IPS-18c (cell line): ENCODE data around the gene VSIG2.

Experiments
- H3K4me3 ChIP-seq: 2 replicates; pipeline ENCODE4 v1.7.0; 2013; ENCODE audit warnings: low read depth, mild to moderate bottlenecking, low read length, moderate library complexity; ENCODE audit not compliant: insufficient read depth
- H3K9me3 ChIP-seq: one replicate; pipeline ENCODE4 v1.6.1; 2013; ENCODE audit warnings: mild to moderate bottlenecking, low read length, moderate library complexity; ENCODE audit not compliant: control insufficient read depth, insufficient read depth

The VSIG2 gene

DNA sequence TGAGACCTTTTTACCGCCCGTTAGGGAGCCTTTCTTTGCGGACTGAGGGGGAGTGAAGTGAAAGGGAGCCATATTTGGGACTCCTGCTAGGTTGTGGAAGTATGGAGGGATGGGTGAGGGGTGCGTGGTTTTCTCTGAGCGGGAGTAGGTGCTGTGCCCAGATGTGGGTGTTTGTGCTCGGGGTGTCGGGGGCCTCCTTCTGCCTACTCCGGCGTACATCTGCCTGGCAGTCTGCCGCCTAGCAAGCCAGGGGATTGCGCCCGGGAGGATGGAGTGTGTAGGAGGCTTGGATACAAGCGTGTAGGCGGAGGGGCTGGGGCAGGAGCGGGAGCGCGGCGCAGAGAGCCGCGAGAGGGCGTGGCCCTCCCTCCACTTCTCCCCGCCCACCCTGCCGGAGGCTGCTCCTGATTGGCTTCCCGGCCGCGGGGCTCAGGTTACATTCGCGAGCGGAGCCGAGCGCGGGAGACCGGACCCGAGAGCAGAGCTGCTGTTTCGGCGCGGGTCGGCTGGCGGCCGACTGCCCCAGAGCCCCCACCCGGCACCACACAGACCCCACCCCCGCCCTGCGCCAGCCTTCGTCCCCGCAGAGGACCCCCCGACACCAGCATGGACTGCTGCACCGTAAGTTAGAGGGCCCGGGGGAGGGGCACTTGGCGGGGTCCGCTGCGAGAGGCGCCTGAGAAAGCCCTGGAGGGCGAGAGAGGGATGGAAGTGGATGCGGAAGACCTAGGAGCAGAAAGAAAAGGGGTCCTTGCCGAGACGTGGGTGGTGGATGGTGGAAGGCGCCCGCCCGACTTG lies 12.4 kb downstream of the VSIG2 start, which contains the start of gene NRGN:
NRGN (plus strand) TSS at position 464 of the 798 bp plus-strand sequence; CDS start at position 607, 143 bp downstream.
- peak within 1 kb of the TSS; percentile 48 for H3K4me3 ChIP-seq

GRCh38 chr11:124738713-124739478 lies 13.2 kb downstream of the VSIG2 start:
- Histone ChIP-seq H3K9me3 (no peaks in the 10 kb centered on the region), H3K4me3 (peak overlapping the region; percentile 48; the same call in 1 of the 2 replicates)

More for the DNA sequence above, 12.4 kb downstream of the VSIG2 start, which contains the start of gene NRGN:
- no peaks in the 10 kb centered on the region for H3K9me3 ChIP-seq

GRCh38 chr11:124737638-124738305 lies 14.3 kb downstream of the VSIG2 start:
- H3K4me3 ChIP-seq: no peak overlapping the region
- H3K9me3 ChIP-seq: no peaks in the 10 kb centered on the region

GRCh38 chr11:124736736-124737135 lies 15.3 kb downstream of the VSIG2 start:
- H3K9me3 ChIP-seq: no peaks in the 10 kb centered on the region
- no peak overlapping the region for H3K4me3 ChIP-seq

GRCh38 chr11:124732230-124732629 lies 19.8 kb downstream of the VSIG2 start:
- H3K9me3 ChIP-seq: no peaks in the 10 kb centered on the region

DNA sequence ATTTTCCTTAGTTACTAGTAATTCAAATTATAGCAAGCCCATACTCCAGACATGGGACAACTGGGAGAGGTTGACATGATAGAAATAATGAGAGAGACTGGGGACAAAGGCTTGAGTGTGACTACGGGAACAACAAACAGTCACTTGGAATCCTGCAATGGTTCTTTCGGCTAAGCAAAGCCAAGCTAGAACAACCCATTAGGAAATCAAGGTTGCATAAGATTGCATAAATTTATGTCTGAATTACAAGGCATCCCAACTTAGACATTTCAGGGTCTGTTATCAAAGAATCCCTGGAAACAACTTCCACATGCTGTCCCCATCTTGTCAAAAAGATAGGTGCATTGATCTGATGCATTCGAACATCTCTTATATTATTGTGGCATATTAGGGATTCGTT lies 22.5 kb downstream of the VSIG2 start:
- Histone ChIP-seq H3K9me3 (no peaks in the 10 kb centered on the region), H3K4me3 (no peak overlapping the region)

More at GRCh38 chr11:124732230-124732629, 19.8 kb downstream of the VSIG2 start:
- no peak overlapping the region for H3K4me3 ChIP-seq

GRCh38 chr11:124728134-124728533 lies 23.9 kb downstream of the VSIG2 start:
- no peaks in the 10 kb centered on the region for H3K9me3 ChIP-seq
- no peak overlapping the region for H3K4me3 ChIP-seq

GRCh38 chr11:124727474-124727873 lies 24.6 kb downstream of the VSIG2 start:
- Histone ChIP-seq H3K4me3 (no peak overlapping the region), H3K9me3 (no peaks in the 10 kb centered on the region)

DNA sequence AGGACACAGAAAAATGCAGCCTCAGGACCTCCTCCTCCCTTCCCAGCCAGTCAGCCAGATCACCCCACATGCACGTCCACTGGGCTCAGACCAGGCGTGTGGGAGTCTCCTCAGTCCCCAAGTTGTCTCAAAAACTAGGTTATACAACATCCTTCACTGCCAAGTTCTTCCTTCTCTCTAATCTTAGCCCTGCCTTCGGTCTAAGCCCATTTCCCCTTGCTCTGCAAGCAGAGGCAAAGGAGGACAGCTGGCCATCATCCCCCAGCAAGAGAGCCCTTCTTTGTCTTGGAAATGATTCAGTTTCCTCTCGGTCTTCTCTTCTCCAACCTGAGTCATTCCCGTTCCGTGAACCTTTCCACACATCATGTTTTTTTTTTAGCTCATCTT lies 26.3 kb downstream of the VSIG2 start:
- Histone ChIP-seq H3K9me3 (no peaks in the 10 kb centered on the region), H3K4me3 (no peak overlapping the region)

GRCh38 chr11:124724979-124725718 lies 26.9 kb downstream of the VSIG2 start:
- H3K9me3 ChIP-seq: no peaks in the 10 kb centered on the region
- no peak overlapping the region for H3K4me3 ChIP-seq

- Histone ChIP-seq H3K4me3 (no peak overlapping the region), H3K9me3 (no peaks in the 10 kb centered on the region)
Measured at GRCh38 chr11:124722176-124722575, 29.9 kb downstream of the VSIG2 start.

DNA sequence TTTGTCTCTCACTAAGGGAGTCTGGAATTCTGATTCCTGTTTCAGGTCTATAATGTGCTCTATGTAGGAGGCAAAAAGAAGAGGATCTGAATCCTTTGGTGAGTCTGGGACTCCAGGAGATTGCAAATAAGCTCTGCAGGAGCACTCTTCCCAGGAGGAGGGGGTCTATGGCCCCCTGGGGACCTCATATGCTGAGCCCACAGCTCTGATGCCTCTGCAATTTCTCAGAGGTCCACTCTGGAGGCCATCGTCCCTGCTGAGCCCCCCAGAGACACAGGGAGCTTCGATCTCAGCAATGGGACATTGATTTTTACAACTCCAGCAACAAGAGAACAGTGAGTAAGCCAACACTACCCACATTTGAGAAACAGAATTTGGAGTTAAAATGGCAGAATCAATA lies 32.5 kb downstream of the VSIG2 start:
- H3K4me3 ChIP-seq: no peak overlapping the region
- H3K9me3 ChIP-seq: no peaks in the 10 kb centered on the region

DNA sequence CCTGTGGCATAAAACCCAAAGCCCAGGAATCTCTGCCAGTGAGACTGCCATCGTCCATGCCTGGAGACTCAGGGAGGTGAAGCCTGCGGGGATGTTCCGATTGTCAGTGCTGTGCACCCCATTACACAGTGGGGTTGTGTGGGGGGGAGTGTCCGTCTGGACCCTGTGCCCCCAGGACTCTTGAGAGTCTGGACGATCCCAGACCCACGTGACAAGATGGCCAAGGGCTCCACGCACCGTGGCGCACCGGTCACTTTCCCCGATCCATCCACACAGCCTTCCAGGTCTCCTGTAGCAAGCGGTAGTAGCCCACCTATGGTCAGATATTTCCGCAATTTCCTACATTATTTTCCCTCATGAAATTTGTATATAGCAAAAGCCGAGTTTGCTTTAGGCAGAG lies 33.3 kb downstream of the VSIG2 start:
- Histone ChIP-seq H3K9me3 (no peaks in the 10 kb centered on the region), H3K4me3 (peak overlapping the region; percentile 45; the same call in 1 of the 2 replicates)

GRCh38 chr11:124717786-124718651 lies 34.0 kb downstream of the VSIG2 start:
- no peaks in the 10 kb centered on the region for H3K9me3 ChIP-seq

GRCh38 chr11:124717421-124717785 lies 34.7 kb downstream of the VSIG2 start:
- no peaks in the 10 kb centered on the region for H3K9me3 ChIP-seq
- no peak overlapping the region for H3K4me3 ChIP-seq

More at GRCh38 chr11:124717786-124718651, 34.0 kb downstream of the VSIG2 start:
- peak overlapping the region; percentile 45 for H3K4me3 ChIP-seq

- H3K4me3 ChIP-seq: no peak overlapping the region
- H3K9me3 ChIP-seq: no peaks in the 10 kb centered on the region
Measured at GRCh38 chr11:124716591-124716990, 35.5 kb downstream of the VSIG2 start.
